ENCODE measurements around the gene GPR26. TPM values are rescaled to one million over a fixed set of nuclear protein-coding genes. Genes with fewer than 3 reads are reported as not detected.

The GPR26 gene
- polyA plus RNA-seq (2013), result under 0.01 and 0.01 TPM in 2 replicates

GRCh38 chr10:123666318-123667236 is at the start of gene GPR26:
Gene GPR26, plus strand, starts transcription at chr10:123666355. Its CDS starts 53 bp downstream, at chr10:123666408.
- Histone ChIP-seq H3K4me1 (ENCODE audit: control insufficient read depth in 1 of 2, insufficient read depth in 2 of 2, low read length in 2 of 2) (peaks cover 0 to 5% of the 10 kb centered on the region in 2 experiments), H3K4me2 (ENCODE audit: low read length) (peak within 1 kb of the TSS; percentile 17), H3K9me3 (ENCODE audit: insufficient read depth, low read depth, low read length) (peaks cover 11% of the 10 kb centered on the region), H3K18ac (ENCODE audit: low read length) (no peak within 1 kb of the TSS), H2BK5ac (ENCODE audit: low read depth, low read length, poor library complexity) (no peak within 1 kb of the TSS), H2BK12ac (ENCODE audit: low read length) (no peak within 1 kb of the TSS), H3K79me1 (ENCODE audit: low read length) (no peaks in the 10 kb centered on the region), H3K36me3 (ENCODE audit: control insufficient read depth in 1 of 2, insufficient read depth in 2 of 2, low read length in 2 of 2) (no peaks in the 10 kb centered on the region), H3K4me3 (ENCODE audit: low read depth, low read length) (no peak within 1 kb of the TSS), H2BK120ac (ENCODE audit: insufficient read depth, low read length, poor library complexity) (no peak within 1 kb of the TSS), H4K8ac (ENCODE audit: low read depth, low read length) (no peak within 1 kb of the TSS), H4K91ac (ENCODE audit: low read depth, low read length) (no peak within 1 kb of the TSS), H2AFZ (ENCODE audit: insufficient read depth, low read length, poor library complexity) (no peak within 1 kb of the TSS), H3K27ac (ENCODE audit: low read depth, low read length) (no peak within 1 kb of the TSS), H3K27me3 (ENCODE audit: insufficient read depth, low read length) (peaks cover 29% of the 10 kb centered on the region), H2AK5ac (ENCODE audit: low read length) (no peak within 1 kb of the TSS), H3K23ac (ENCODE audit: low read length) (no peak within 1 kb of the TSS), H3K79me2 (ENCODE audit: control insufficient read depth, insufficient read depth, low read length, poor library complexity) (no peaks in the 10 kb centered on the region), H4K12ac (ENCODE audit: low read depth, low read length) (no peak within 1 kb of the TSS), H3K9ac (ENCODE audit: low read length) (no peak within 1 kb of the TSS), H3K14ac (ENCODE audit: low read length) (no peak within 1 kb of the TSS), H3K4ac (ENCODE audit: low read depth, low read length) (no peak within 1 kb of the TSS)
- no peak for DNase-seq
- no CpG with 5 or more reads among the region's 101 CpGs for whole genome bisulfite sequencing (ENCODE audit: extremely low coverage, insufficient coverage, insufficient read length)

- no peaks in the 10 kb centered on the region for H3K79me1 ChIP-seq (ENCODE audit: low read length)
- no peak overlapping the region for H3K18ac ChIP-seq (ENCODE audit: low read length)
- no peak overlapping the region for H2BK5ac ChIP-seq (ENCODE audit: low read depth, low read length, poor library complexity)
- H3K27ac ChIP-seq (ENCODE audit: low read depth, low read length), result no peak overlapping the region
- H4K12ac ChIP-seq (ENCODE audit: low read depth, low read length), result no peak overlapping the region
- no peaks in the 10 kb centered on the region for H3K27me3 ChIP-seq (ENCODE audit: insufficient read depth, low read length)
- H4K8ac ChIP-seq (ENCODE audit: low read depth, low read length), result no peak overlapping the region
- no peak overlapping the region for H3K23ac ChIP-seq (ENCODE audit: low read length)
- no peak overlapping the region for H3K14ac ChIP-seq (ENCODE audit: low read length)
- H3K9ac ChIP-seq (ENCODE audit: low read length), result no peak overlapping the region
- H2BK120ac ChIP-seq (ENCODE audit: insufficient read depth, low read length, poor library complexity), result no peak overlapping the region
- no peak overlapping the region for H3K4ac ChIP-seq (ENCODE audit: low read depth, low read length)
- peaks cover 2% of the 10 kb centered on the region for H3K9me3 ChIP-seq (ENCODE audit: insufficient read depth, low read depth, low read length)
- H4K91ac ChIP-seq (ENCODE audit: low read depth, low read length), result no peak overlapping the region
- H2AFZ ChIP-seq (ENCODE audit: insufficient read depth, low read length, poor library complexity), result no peak overlapping the region
- DNase-seq, result no peak
- H3K4me3 ChIP-seq (ENCODE audit: low read depth, low read length), result no peak overlapping the region
- H2AK5ac ChIP-seq (ENCODE audit: low read length), result no peak overlapping the region
- no peaks in the 10 kb centered on the region for H3K79me2 ChIP-seq (ENCODE audit: control insufficient read depth, insufficient read depth, low read length, poor library complexity)
- H2BK12ac ChIP-seq (ENCODE audit: low read length), result no peak overlapping the region
- no peaks in the 10 kb centered on the region for H3K36me3 ChIP-seq (ENCODE audit: control insufficient read depth in 1 of 2, insufficient read depth in 2 of 2, low read length in 2 of 2)
- H3K4me2 ChIP-seq (ENCODE audit: low read length), result no peak overlapping the region
- no peaks in the 10 kb centered on the region for H3K4me1 ChIP-seq (ENCODE audit: control insufficient read depth in 1 of 2, insufficient read depth in 2 of 2, low read length in 2 of 2)
Measured at GRCh38 chr10:123618224-123618623, 47.9 kb upstream of the GPR26 start.

- H3K27me3 ChIP-seq (ENCODE audit: insufficient read depth, low read length), result no peaks in the 10 kb centered on the region
- no peak overlapping the region for H3K27ac ChIP-seq (ENCODE audit: low read depth, low read length)
- no peak overlapping the region for H3K4me3 ChIP-seq (ENCODE audit: low read depth, low read length)
- H2BK12ac ChIP-seq (ENCODE audit: low read length), result no peak overlapping the region
- H3K4me1 ChIP-seq (ENCODE audit: control insufficient read depth in 1 of 2, insufficient read depth in 2 of 2, low read length in 2 of 2), result no peaks in the 10 kb centered on the region
- H2AFZ ChIP-seq (ENCODE audit: insufficient read depth, low read length, poor library complexity), result no peak overlapping the region
- no peak overlapping the region for H2AK5ac ChIP-seq (ENCODE audit: low read length)
- no peak overlapping the region for H3K18ac ChIP-seq (ENCODE audit: low read length)
- DNase-seq, result no peak
- no peak overlapping the region for H3K23ac ChIP-seq (ENCODE audit: low read length)
- H3K79me2 ChIP-seq (ENCODE audit: control insufficient read depth, insufficient read depth, low read length, poor library complexity), result no peaks in the 10 kb centered on the region
- H2BK5ac ChIP-seq (ENCODE audit: low read depth, low read length, poor library complexity), result no peak overlapping the region
- no peak overlapping the region for H3K9ac ChIP-seq (ENCODE audit: low read length)
- no peaks in the 10 kb centered on the region for H3K9me3 ChIP-seq (ENCODE audit: insufficient read depth, low read depth, low read length)
- H3K36me3 ChIP-seq (ENCODE audit: control insufficient read depth in 1 of 2, insufficient read depth in 2 of 2, low read length in 2 of 2), result no peaks in the 10 kb centered on the region
- H3K79me1 ChIP-seq (ENCODE audit: low read length), result no peaks in the 10 kb centered on the region
- no peak overlapping the region for H4K91ac ChIP-seq (ENCODE audit: low read depth, low read length)
- no peak overlapping the region for H4K8ac ChIP-seq (ENCODE audit: low read depth, low read length)
- no peak overlapping the region for H3K4me2 ChIP-seq (ENCODE audit: low read length)
- H3K4ac ChIP-seq (ENCODE audit: low read depth, low read length), result no peak overlapping the region
- H3K14ac ChIP-seq (ENCODE audit: low read length), result no peak overlapping the region
- H2BK120ac ChIP-seq (ENCODE audit: insufficient read depth, low read length, poor library complexity), result no peak overlapping the region
- no peak overlapping the region for H4K12ac ChIP-seq (ENCODE audit: low read depth, low read length)
- WGBS (ENCODE audit: extremely low coverage, insufficient coverage, insufficient read length), result no CpG with 5 or more reads among the region's 8 CpGs
Measured at GRCh38 chr10:123619067-123619855, 46.9 kb upstream of the GPR26 start.

GRCh38 chr10:123620621-123621020 is 45.5 kb upstream of the GPR26 start:
- Histone ChIP-seq H3K14ac (ENCODE audit: low read length) (no peak overlapping the region), H3K23ac (ENCODE audit: low read length) (no peak overlapping the region), H3K79me1 (ENCODE audit: low read length) (no peaks in the 10 kb centered on the region), H2AFZ (ENCODE audit: insufficient read depth, low read length, poor library complexity) (no peak overlapping the region), H3K4me3 (ENCODE audit: low read depth, low read length) (no peak overlapping the region), H3K27me3 (ENCODE audit: insufficient read depth, low read length) (no peaks in the 10 kb centered on the region), H3K4me2 (ENCODE audit: low read length) (no peak overlapping the region), H3K9me3 (ENCODE audit: insufficient read depth, low read depth, low read length) (no peaks in the 10 kb centered on the region), H4K91ac (ENCODE audit: low read depth, low read length) (no peak overlapping the region), H3K4ac (ENCODE audit: low read depth, low read length) (no peak overlapping the region), H3K36me3 (ENCODE audit: control insufficient read depth in 1 of 2, insufficient read depth in 2 of 2, low read length in 2 of 2) (no peaks in the 10 kb centered on the region), H3K4me1 (ENCODE audit: control insufficient read depth in 1 of 2, insufficient read depth in 2 of 2, low read length in 2 of 2) (no peaks in the 10 kb centered on the region), H3K79me2 (ENCODE audit: control insufficient read depth, insufficient read depth, low read length, poor library complexity) (no peaks in the 10 kb centered on the region), H2AK5ac (ENCODE audit: low read length) (no peak overlapping the region), H4K12ac (ENCODE audit: low read depth, low read length) (no peak overlapping the region), H3K18ac (ENCODE audit: low read length) (no peak overlapping the region), H3K27ac (ENCODE audit: low read depth, low read length) (no peak overlapping the region), H4K8ac (ENCODE audit: low read depth, low read length) (no peak overlapping the region), H3K9ac (ENCODE audit: low read length) (no peak overlapping the region), H2BK120ac (ENCODE audit: insufficient read depth, low read length, poor library complexity) (no peak overlapping the region), H2BK5ac (ENCODE audit: low read depth, low read length, poor library complexity) (no peak overlapping the region), H2BK12ac (ENCODE audit: low read length) (no peak overlapping the region)
- no CpG with 5 or more reads among the region's 9 CpGs for WGBS (ENCODE audit: extremely low coverage, insufficient coverage, insufficient read length)
- no peak for DNase-seq

Measured in trophoblast cell (in vitro differentiated cells and primary cell).